H9 (cell line): Measurements from ENCODE around the gene SHH. TPM values are rescaled to one million over a fixed set of nuclear protein-coding genes. Genes with fewer than 3 reads are reported as not detected.
A peak's percentile ranks its signal among the peaks of the same experiment; 100 is the strongest.

Source experiments
- DNase-seq: peaks from one replicate; pipeline ENCODE4 v3.0.0-alpha.2; 2017
- H2AFZ ChIP-seq: one replicate; pipeline ENCODE4 v1.6.1; 2013; ENCODE audit warnings: mild to moderate bottlenecking, low read length, control low read depth, moderate library complexity
- H2AK5ac ChIP-seq: 2 replicates; pipeline ENCODE4 v1.6.1; 2013; ENCODE audit warnings: low read length, control low read depth, mixed read lengths; ENCODE audit not compliant: insufficient read length
- H2BK120ac ChIP-seq: one replicate; pipeline ENCODE4 v1.6.1; 2013; ENCODE audit warnings: low read depth, mild to moderate bottlenecking, low read length, control low read depth, inconsistent platforms; ENCODE audit not compliant: poor library complexity, severe bottlenecking
- H2BK12ac ChIP-seq: 2 replicates; pipeline ENCODE4 v1.6.1; 2013; ENCODE audit warnings: low read length, control low read depth, mixed read lengths, low read depth; ENCODE audit not compliant: insufficient read length
- H2BK15ac ChIP-seq: 2 replicates; pipeline ENCODE4 v1.6.1; 2013; ENCODE audit warnings: low read depth, low read length, control low read depth
- H2BK20ac ChIP-seq: one replicate; pipeline ENCODE4 v1.6.1; 2013; ENCODE audit warnings: low read depth, mild to moderate bottlenecking, low read length, control low read depth, inconsistent platforms; ENCODE audit not compliant: poor library complexity, severe bottlenecking
- H2BK5ac ChIP-seq: 2 replicates; pipeline ENCODE4 v1.6.1; 2013; ENCODE audit warnings: low read length, control low read depth, mixed read lengths; ENCODE audit not compliant: insufficient read length
- H3K14ac ChIP-seq: 2 replicates; pipeline ENCODE4 v1.6.1; 2013; ENCODE audit warnings: low read length, control low read depth; ENCODE audit not compliant: insufficient read depth
- H3K18ac ChIP-seq: 2 replicates; pipeline ENCODE4 v1.6.1; 2013; ENCODE audit warnings: low read depth, mild to moderate bottlenecking, mixed read lengths, low read length, control low read depth; ENCODE audit not compliant: insufficient read length
- H3K23ac ChIP-seq: 2 replicates; pipeline ENCODE4 v1.6.1; 2013; ENCODE audit warnings: low read length, control low read depth, mixed read lengths, low read depth; ENCODE audit not compliant: insufficient read length
- H3K23me2 ChIP-seq: 2 replicates; pipeline ENCODE4 v1.6.1; 2013; ENCODE audit warnings: low read depth, mild to moderate bottlenecking, mixed read lengths, low read length, control low read depth; ENCODE audit not compliant: insufficient read length, poor library complexity, severe bottlenecking
- H3K27ac ChIP-seq: 2 replicates; pipeline ENCODE4 v1.5.1; 2013; ENCODE audit warnings: low read length, control low read depth, mixed read lengths, low read depth; ENCODE audit not compliant: insufficient read length
- H3K27me3 ChIP-seq: 2 replicates; pipeline ENCODE4 v1.6.1; 2013; ENCODE audit warnings: low read length, control low read depth, inconsistent platforms; ENCODE audit not compliant: insufficient read depth
- H3K4ac ChIP-seq: 2 replicates; pipeline ENCODE4 v1.6.1; 2013; ENCODE audit warnings: low read depth, mild to moderate bottlenecking, control low read depth, inconsistent platforms, low read length, moderate library complexity
- H3K4me1 ChIP-seq: 2 replicates; pipeline ENCODE4 v1.6.1; 2013; ENCODE audit warnings: low read length, control low read depth, inconsistent platforms; ENCODE audit not compliant: insufficient read depth
- H3K4me2 ChIP-seq: 2 replicates; pipeline ENCODE4 v1.6.1; 2013; ENCODE audit warnings: low read length, control low read depth, mixed read lengths; ENCODE audit not compliant: insufficient read length, insufficient read depth
- H3K56ac ChIP-seq: 2 replicates; pipeline ENCODE4 v1.6.1; 2013; ENCODE audit warnings: low read depth, mild to moderate bottlenecking, mixed read lengths, low read length, control low read depth; ENCODE audit not compliant: insufficient read length
- H3K79me1 ChIP-seq: 2 replicates; pipeline ENCODE4 v1.6.1; 2013; ENCODE audit warnings: low read depth, mild to moderate bottlenecking, moderate library complexity, low read length, control low read depth, inconsistent platforms; ENCODE audit not compliant: insufficient read depth, poor library complexity, severe bottlenecking
- H3K79me2 ChIP-seq: 2 replicates; pipeline ENCODE4 v1.6.1; 2013; ENCODE audit warnings: low read length, control low read depth, inconsistent platforms; ENCODE audit not compliant: insufficient read depth
- H3K9ac ChIP-seq: 2 replicates; pipeline ENCODE4 v1.6.1; 2013; ENCODE audit warnings: low read length, control low read depth, mixed read lengths; ENCODE audit not compliant: insufficient read length; ENCODE audit errors: extremely low read depth
- H3K9me3 ChIP-seq: one replicate; pipeline ENCODE4 v1.6.1; 2013; ENCODE audit warnings: low read depth, low read length, inconsistent platforms; ENCODE audit not compliant: control insufficient read depth
- H3T11ph ChIP-seq: one replicate; pipeline ENCODE4 v1.6.1; 2013; ENCODE audit warnings: mild to moderate bottlenecking, low read length, control low read depth, inconsistent platforms
- H4K20me1 ChIP-seq: one replicate; pipeline ENCODE4 v1.6.1; 2013; ENCODE audit not compliant: control insufficient read depth, insufficient read length, insufficient read depth
- H4K5ac ChIP-seq: 2 replicates; pipeline ENCODE4 v1.6.1; 2013; ENCODE audit warnings: low read depth, mild to moderate bottlenecking, mixed read lengths, low read length, control low read depth; ENCODE audit not compliant: insufficient read length
- H4K8ac ChIP-seq: replicated peaks from 2 replicates; pipeline ENCODE4 v1.6.1; 2013; ENCODE audit warnings: low read length, control low read depth, mixed read lengths, low read depth; ENCODE audit not compliant: insufficient read length
- H4K91ac ChIP-seq: 2 replicates; pipeline ENCODE4 v1.6.1; 2013; ENCODE audit warnings: low read depth, mild to moderate bottlenecking, moderate library complexity, mixed read lengths, low read length, control low read depth; ENCODE audit not compliant: insufficient read length
- H3K27ac Mint-ChIP-seq, 3 experiments: 2 replicates in 2 of 3; 3 replicates in 1 of 3; pipeline ENCODE4 v1.8.0; 2020 to 2021; ENCODE audit warnings: mixed read lengths in 3 of 3, mild to moderate bottlenecking in 1 of 3, moderate library complexity in 1 of 3
- H3K27me3 Mint-ChIP-seq: 2 replicates; pipeline ENCODE4 v1.8.0; 2021; ENCODE audit warnings: low read depth, mild to moderate bottlenecking, moderate library complexity, mixed read lengths
- H3K36me3 Mint-ChIP-seq, 3 experiments: 2 replicates in 2 of 3; 3 replicates in 1 of 3; pipeline ENCODE4 v1.8.0; 2020 to 2021; ENCODE audit warnings: low read depth in 3 of 3, mixed read lengths in 3 of 3; ENCODE audit not compliant: insufficient read depth in 1 of 3
- H3K4me1 Mint-ChIP-seq, 2 experiments: 2 replicates each; pipeline ENCODE4 v1.8.0; 2020; ENCODE audit warnings: mixed read lengths in 2 of 2
- H3K4me3 Mint-ChIP-seq, 2 experiments: 2 replicates in 1 of 2; 3 replicates in 1 of 2; pipeline ENCODE4 v1.8.0; 2020 to 2021; ENCODE audit warnings: mild to moderate bottlenecking in 2 of 2, mixed read lengths in 2 of 2, moderate library complexity in 1 of 2
- H3K9me3 Mint-ChIP-seq, 2 experiments: 2 replicates in 1 of 2; 3 replicates in 1 of 2; pipeline ENCODE4 v1.8.0; 2020; ENCODE audit warnings: mild to moderate bottlenecking in 2 of 2, mixed read lengths in 2 of 2, moderate library complexity in 1 of 2
- CTCF ChIP-seq: fragments of 200-600 bp; sonication (generic); conservative IDR thresholded peaks from 3 replicates; pipeline ENCODE4 v1.8.0; 2021; ENCODE audit warnings: antibody characterized with exemption, mild to moderate bottlenecking
- WGBS: extraction: QIAGEN DNeasy Blood & Tissue Kit; methylation state at CpG from one replicate; pipeline ENCODE4 v1.1.7; 2013; ENCODE audit warnings: missing lambda C conversion rate, low lambda C conversion rate, mixed read lengths; ENCODE audit not compliant: insufficient read length; ENCODE audit errors: extremely low coverage; 5-methylcytosine and 5-hydroxymethylcytosine counted together
- total RNA-seq: library from RNA; stranded (reverse); gene quantifications from 2 replicates; pipeline ENCODE4 v1.2.1, GENCODE V29; 2021

The SHH gene
- total RNA-seq, 1 experiment from 2014 or later: 0.07 TPM

GRCh38 chr7:155809947-155810769 is 2.1 kb downstream of the SHH start:
- Histone ChIP-seq H2BK15ac (no peak overlapping the region), H2AK5ac (no peak overlapping the region), H3K4ac (no peak overlapping the region), H3K4me1 (no peaks in the 10 kb centered on the region; the same call in 1 of the 2 replicates), H3K27ac (no peak overlapping the region), H4K8ac (no peak overlapping the region), H4K91ac (no peak overlapping the region), H3K23ac (no peak overlapping the region), H3K23me2 (peaks cover 14% of the 10 kb centered on the region), H2BK12ac (no peak overlapping the region), H3K9me3 (no peaks in the 10 kb centered on the region), H3K79me1 (no peaks in the 10 kb centered on the region), H3T11ph (no peak overlapping the region), H4K5ac (no peak overlapping the region), H3K79me2 (no peaks in the 10 kb centered on the region), H2BK5ac (no peak overlapping the region), H3K4me2 (peak overlapping the region; percentile 6), H3K9ac (no peak overlapping the region), H2BK20ac (no peak overlapping the region), H3K14ac (no peak overlapping the region), H4K20me1 (no peaks in the 10 kb centered on the region), H2AFZ (no peak overlapping the region), H3K27me3 (peaks cover 94% of the 10 kb centered on the region), H3K56ac (no peak overlapping the region), H2BK120ac (no peak overlapping the region), H3K18ac (no peak overlapping the region)
- peaks cover 29 to 69% of the 10 kb centered on the region in 2 experiments for H3K4me1 Mint-ChIP-seq
- H3K27me3 Mint-ChIP-seq: peaks cover 95% of the 10 kb centered on the region
- TF ChIP-seq CTCF: no peak
- peaks cover 0 to 3% of the 10 kb centered on the region in 2 experiments; a peak in 3 of 5 replicates for H3K9me3 Mint-ChIP-seq
- no CpG with 5 or more reads among the region's 69 CpGs for WGBS
- peak overlapping the region in 1 of 2 experiments; percentile 48; a peak in 1 of 5 replicates for H3K4me3 Mint-ChIP-seq
- H3K36me3 Mint-ChIP-seq: no peaks in the 10 kb centered on the region; a peak in 1 of 7 replicates
- no peak for DNase-seq
- no peak overlapping the region for H3K27ac Mint-ChIP-seq
